AG04450 (cell line): ENCODE results near the gene ROGDI. TPM values are rescaled to one million over a fixed set of nuclear protein-coding genes. Genes with fewer than 3 reads are reported as not detected.

Source experiments
- CTCF ChIA-PET: fragments of 300-600, 350-600 bp; formaldehyde crosslinking; extraction: SDS; loops from one replicate; lab custom pipeline; 2022; ENCODE audit warnings: antibody characterized with exemption, inconsistent platforms; lab: Charles Lee
- POLR2A ChIA-PET: fragments of 350-600 bp; formaldehyde crosslinking; extraction: SDS; loops from one replicate; lab custom pipeline; 2021; ENCODE audit warnings: antibody characterized with exemption, inconsistent platforms; lab: Yijun Ruan, JAX
- DNase-seq: peaks from one replicate; pipeline ENCODE4 v3.0.0-alpha.2; 2011; ENCODE audit warnings: low read depth, low spot score
- H3K27ac ChIP-seq: one replicate; pipeline ENCODE4 v1.5.1; 2012; ENCODE audit warnings: low read depth, low read length, control low read depth
- H3K27me3 ChIP-seq: one replicate; pipeline ENCODE4 v1.6.0; 2012; ENCODE audit warnings: low read length; ENCODE audit not compliant: control insufficient read depth, insufficient read depth
- H3K4me3 ChIP-seq: 2 replicates; pipeline ENCODE4 v1.5.1; 2011; ENCODE audit warnings: mild to moderate bottlenecking, low read depth, low read length, control low read depth
- H3K9me3 ChIP-seq: 2 replicates; pipeline ENCODE4 v1.5.1; 2012; ENCODE audit warnings: low read length; ENCODE audit not compliant: control insufficient read depth, insufficient read depth
- polyA minus RNA-seq: library from RNA; depleted of rRNA, polyadenylated mRNA; stranded (reverse); fragments of >200 nt; gene quantifications from 2 replicates; pipeline ENCODE4 v1.2.3, GENCODE V29; 2011; rRNA and poly(A)+ RNA removed
- polyA plus RNA-seq: library from polyadenylated mRNA; depleted of rRNA; stranded (reverse); fragments of >200 nt; gene quantifications from 2 replicates; pipeline ENCODE4 v1.2.3, GENCODE V29; 2011; rRNA removed
- TF ChIP-seq, protein P1 (sequence below): IDR thresholded peaks from 2 replicates; pipeline ENCODE4 v1.5.1; 2011; ENCODE audit warnings: low read depth, low read length, control low read depth, inconsistent platforms

Gene ROGDI, protein sequence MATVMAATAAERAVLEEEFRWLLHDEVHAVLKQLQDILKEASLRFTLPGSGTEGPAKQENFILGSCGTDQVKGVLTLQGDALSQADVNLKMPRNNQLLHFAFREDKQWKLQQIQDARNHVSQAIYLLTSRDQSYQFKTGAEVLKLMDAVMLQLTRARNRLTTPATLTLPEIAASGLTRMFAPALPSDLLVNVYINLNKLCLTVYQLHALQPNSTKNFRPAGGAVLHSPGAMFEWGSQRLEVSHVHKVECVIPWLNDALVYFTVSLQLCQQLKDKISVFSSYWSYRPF
- polyA plus RNA-seq: 9.2 and 14.3 TPM in 2 replicates
- polyA minus RNA-seq: 5.0 and 8.6 TPM in 2 replicates

DNA sequence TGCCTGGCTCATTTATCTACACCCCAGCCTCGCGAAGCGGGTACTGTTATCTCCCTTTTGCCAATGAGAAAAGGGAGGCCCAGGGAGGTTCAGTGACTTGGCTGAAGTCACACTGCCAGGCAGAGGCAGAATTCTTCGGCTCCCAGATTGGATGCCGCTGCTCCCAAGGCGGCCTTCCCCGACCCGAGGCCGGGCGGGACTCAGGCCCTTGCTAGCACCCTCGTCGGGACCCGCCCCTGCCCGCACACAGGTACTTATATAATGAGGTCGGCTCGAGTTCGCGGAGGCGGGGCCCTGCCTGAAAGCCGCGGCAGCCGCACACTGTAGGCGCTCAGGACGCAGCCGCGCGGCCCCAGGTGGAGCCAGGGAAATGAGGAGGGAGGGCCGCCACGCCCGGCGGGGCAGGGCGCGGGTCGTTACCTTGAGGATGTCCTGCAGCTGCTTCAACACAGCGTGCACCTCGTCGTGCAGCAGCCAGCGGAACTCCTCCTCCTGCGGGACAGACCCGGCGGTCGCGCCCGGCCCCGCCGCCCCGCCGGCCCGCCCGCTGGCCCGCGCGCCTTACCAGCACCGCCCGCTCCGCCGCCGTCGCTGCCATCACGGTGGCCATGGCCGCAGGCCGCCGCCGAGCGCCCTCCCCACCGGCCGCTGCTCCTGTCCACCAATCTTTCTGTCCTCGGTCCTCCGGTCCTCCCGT lies at the start of gene ROGDI:
Gene ROGDI, minus strand, starts transcription at position 672 of the 697 bp plus-strand sequence. Its CDS starts 62 bp downstream, at position 610.
- Histone ChIP-seq H3K27ac (no peak within 1 kb of the TSS), H3K4me3 (peak within 1 kb of the TSS; percentile 77), H3K9me3 (no peaks in the 10 kb centered on the region; the same call in 1 of the 2 replicates), H3K27me3 (no peaks in the 10 kb centered on the region)
- no peak for DNase-seq
- TF ChIP-seq, protein P1, sequence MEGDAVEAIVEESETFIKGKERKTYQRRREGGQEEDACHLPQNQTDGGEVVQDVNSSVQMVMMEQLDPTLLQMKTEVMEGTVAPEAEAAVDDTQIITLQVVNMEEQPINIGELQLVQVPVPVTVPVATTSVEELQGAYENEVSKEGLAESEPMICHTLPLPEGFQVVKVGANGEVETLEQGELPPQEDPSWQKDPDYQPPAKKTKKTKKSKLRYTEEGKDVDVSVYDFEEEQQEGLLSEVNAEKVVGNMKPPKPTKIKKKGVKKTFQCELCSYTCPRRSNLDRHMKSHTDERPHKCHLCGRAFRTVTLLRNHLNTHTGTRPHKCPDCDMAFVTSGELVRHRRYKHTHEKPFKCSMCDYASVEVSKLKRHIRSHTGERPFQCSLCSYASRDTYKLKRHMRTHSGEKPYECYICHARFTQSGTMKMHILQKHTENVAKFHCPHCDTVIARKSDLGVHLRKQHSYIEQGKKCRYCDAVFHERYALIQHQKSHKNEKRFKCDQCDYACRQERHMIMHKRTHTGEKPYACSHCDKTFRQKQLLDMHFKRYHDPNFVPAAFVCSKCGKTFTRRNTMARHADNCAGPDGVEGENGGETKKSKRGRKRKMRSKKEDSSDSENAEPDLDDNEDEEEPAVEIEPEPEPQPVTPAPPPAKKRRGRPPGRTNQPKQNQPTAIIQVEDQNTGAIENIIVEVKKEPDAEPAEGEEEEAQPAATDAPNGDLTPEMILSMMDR: no peak
- ChIA-PET POLR2A (interaction anchor here (0.6 to 1.0 kb wide), 2 partner anchors 115 to 205 kb away, joined by 3 to 5 read pairs; no protein-coding TSS in a partner anchor), CTCF (interaction anchor here (0.6 to 1.0 kb wide), 2 partner anchors 133 to 154 kb away, joined by 4 to 6 read pairs; no protein-coding TSS in a partner anchor)

DNA sequence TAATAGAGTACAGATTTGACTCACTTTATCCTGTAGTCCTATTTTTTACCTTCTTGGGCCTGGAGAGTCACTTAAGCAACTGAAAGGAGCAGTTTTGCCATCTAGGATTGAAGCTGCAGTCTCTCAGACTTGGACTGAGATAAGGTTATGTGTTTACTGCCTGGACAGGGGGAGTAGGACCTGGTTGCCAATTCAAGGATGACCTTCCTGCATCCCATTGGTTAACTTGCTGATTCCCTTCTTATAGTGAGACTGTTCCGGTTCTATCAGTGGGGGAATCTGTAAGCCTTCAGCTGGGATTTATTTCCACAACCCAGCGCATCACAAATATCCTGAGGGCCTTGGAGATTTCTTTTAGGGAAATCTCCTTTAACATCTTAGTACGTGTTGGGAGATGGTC lies 47.8 kb upstream of the ROGDI start:
- Histone ChIP-seq H3K4me3 (peak overlapping the region; percentile 40), H3K27ac (no peak overlapping the region), H3K27me3 (no peaks in the 10 kb centered on the region), H3K9me3 (no peaks in the 10 kb centered on the region; the same call in 1 of the 2 replicates)
- DNase-seq: no peak
- CTCF ChIA-PET: interaction anchor here (1.7 kb wide), 1 partner anchor 106 kb away, joined by 4 read pairs; no protein-coding TSS in a partner anchor
- POLR2A ChIA-PET: interaction anchor here (0.6 to 0.9 kb wide), 2 partner anchors 108 to 223 kb away, joined by 3 read pairs; partner anchors contain the start of gene SEC14L5
- TF ChIP-seq, protein P1: no peak

DNA sequence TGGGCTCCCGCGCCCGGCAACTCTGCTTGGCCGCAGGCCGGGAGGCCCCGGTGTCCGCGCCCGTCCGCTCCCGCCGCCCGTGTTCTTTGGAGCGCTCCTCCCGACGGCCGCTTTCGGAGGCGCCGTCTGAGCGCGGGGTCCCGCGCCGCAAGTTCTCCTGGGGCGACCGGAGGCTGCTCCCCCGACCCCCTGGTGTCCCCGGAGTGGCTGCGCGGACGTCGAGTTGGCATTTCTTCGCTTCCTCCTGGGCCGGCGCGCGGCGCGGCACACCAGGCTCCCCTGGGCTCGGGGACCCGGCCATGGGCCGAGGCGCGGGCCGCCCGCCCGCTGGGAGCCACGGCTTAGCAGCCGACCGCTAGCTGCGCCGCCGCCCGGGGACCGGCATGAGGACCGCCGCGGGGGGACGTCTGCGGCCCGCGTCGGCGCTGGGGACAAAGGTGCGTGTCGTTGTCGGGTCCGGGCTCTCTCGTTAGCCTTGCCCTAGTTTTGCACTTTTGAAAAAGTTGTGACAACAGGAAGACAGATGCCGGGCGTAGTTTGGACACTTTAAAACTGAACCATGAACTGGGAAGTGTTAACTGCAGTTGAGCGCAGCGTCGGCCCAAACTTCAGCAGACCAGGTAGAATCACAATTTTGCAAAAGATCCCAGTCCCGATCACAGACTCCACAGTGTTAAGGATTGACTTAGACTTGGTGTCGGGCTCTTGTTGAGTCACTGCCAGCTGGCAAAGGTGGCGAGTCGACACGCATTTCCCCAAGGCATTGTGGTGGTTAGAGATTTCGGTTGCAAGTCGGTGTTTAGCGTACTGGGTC lies 45.5 kb upstream of the ROGDI start:
- no peaks in the 10 kb centered on the region for H3K27me3 ChIP-seq

More for the DNA sequence above, 45.5 kb upstream of the ROGDI start:
- no peak for DNase-seq
- TF ChIP-seq, protein P1: no peak
- ChIA-PET POLR2A (interaction anchor here (0.9 to 1.5 kb wide), 2 partner anchors 34 to 95 kb away, joined by 3 to 4 read pairs; no protein-coding TSS in a partner anchor), CTCF (interaction anchor here (0.6 to 4.5 kb wide), 2 partner anchors 108 to 299 kb away, joined by 3 to 18 read pairs; no protein-coding TSS in a partner anchor)
- Histone ChIP-seq H3K9me3 (no peaks in the 10 kb centered on the region; the same call in 1 of the 2 replicates), H3K4me3 (peak overlapping the region; percentile 77), H3K27ac (no peak overlapping the region)
